HK-2 (cell line): ENCODE results near the gene TADA3.

Experiments used
- DNase-seq: peaks from one replicate; pipeline ENCODE4 v3.0.0-alpha.2; 2018; ENCODE audit not compliant: unreplicated experiment

TADA3 gene

GRCh38 chr3:9809615-9810432, 17.6 kb upstream of the TADA3 start, which contains the start of gene TTLL3:
TSS of gene TTLL3 (plus strand) at chr3:9810262. CDS start at chr3:9810662, 400 bp downstream.
- peak; percentile 67 for DNase-seq

GRCh38 chr3:9809239-9809614, 17.0 kb upstream of the TADA3 start:
- DNase-seq = peak; percentile 37

- peak; percentile 44 for DNase-seq
These were observed 16.2 kb upstream of the TADA3 start for GRCh38 chr3:9808345-9809037.

GRCh38 chr3:9807981-9808344, 15.7 kb upstream of the TADA3 start:
- DNase-seq = no peak

GRCh38 chr3:9806688-9807589, 14.7 kb upstream of the TADA3 start:
- DNase-seq = no peak

GRCh38 chr3:9806137-9806536, 13.9 kb upstream of the TADA3 start:
- no peak for DNase-seq

GRCh38 chr3:9804996-9805395, 12.7 kb upstream of the TADA3 start:
- DNase-seq = no peak

GRCh38 chr3:9803494-9803893, 11.2 kb upstream of the TADA3 start:
- no peak for DNase-seq

- DNase-seq = no peak
These were observed 8.3 kb upstream of the TADA3 start for GRCh38 chr3:9800529-9800928.

- DNase-seq = no peak
These were observed 5.1 kb upstream of the TADA3 start for GRCh38 chr3:9797196-9797945.

GRCh38 chr3:9795207-9795606, 2.9 kb upstream of the TADA3 start:
- DNase-seq = no peak

- DNase-seq = no peak
These were observed 2.1 kb upstream of the TADA3 start for GRCh38 chr3:9794400-9794799.

GRCh38 chr3:9793161-9793781, 998 bp upstream of the TADA3 start:
- peak; percentile 42 for DNase-seq

GRCh38 chr3:9791790-9792404, 376 bp downstream of the TADA3 start:
- DNase-seq = no peak

GRCh38 chr3:9791127-9791526, 1.1 kb downstream of the TADA3 start:
- no peak for DNase-seq

- DNase-seq = no peak
These were observed 4.6 kb downstream of the TADA3 start for GRCh38 chr3:9787714-9788113.

- no peak for DNase-seq
These were observed 5.2 kb downstream of the TADA3 start for GRCh38 chr3:9786825-9787669.

GRCh38 chr3:9786209-9786739, 6.0 kb downstream of the TADA3 start:
- no peak for DNase-seq

GRCh38 chr3:9785602-9786001, 6.7 kb downstream of the TADA3 start:
- DNase-seq = no peak
